Activated CD4-positive, alpha-beta T cell treated with anti-CD3 and anti-CD28 coated beads, Interleukin-2, amount 50 U/mL, for 24 hours (primary cell): ENCODE measurements around the gene BCL2.

Experiments used
- DNase-seq, 2 donors: peaks; one replicate each; pipeline ENCODE4 v3.0.0-alpha.2; 2020; ENCODE audit warnings: low read depth in 1 of 2, low spot score in 1 of 2

Gene BCL2

DNA sequence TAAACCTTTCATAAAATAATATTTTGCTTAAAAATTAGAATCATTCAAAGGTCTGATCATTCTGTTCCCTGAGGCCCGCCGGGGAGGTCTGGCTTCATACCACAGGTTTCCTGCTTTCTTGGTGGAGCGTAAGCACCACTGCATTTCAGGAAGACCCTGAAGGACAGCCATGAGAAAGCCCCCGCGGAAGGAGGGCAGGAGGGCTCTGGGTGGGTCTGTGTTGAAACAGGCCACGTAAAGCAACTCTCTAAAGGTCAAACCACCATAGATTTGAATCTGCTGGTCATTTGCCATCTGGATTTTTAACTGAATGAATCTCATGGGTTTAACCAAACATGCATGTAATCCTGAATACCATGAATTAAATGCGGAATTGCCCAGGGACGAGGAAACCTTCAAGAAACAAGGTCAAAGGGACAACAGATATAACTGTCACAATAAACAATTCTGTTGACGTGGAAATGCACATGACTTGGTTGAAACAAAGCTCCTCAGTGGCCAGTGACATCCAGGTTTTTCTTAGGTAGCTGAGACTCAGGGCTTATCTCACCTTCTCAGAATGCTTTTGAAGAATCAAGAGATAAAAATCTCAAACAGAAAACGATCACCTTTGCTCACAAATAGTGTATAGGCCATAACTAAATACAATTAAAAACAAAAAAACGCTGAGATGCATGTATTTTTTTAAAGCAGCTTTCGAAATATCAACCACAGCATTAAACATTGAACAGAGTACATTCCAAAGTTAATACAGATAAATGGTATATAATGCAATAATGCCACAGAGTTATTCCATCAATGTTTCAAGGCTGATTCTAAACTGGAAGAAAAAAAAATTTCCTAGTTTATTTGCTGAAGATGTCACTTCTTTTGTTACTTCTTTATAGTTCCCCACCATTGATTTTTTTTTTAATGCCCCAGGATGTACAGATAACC lies 193.2 kb downstream of the BCL2 start:
- no peak for DNase-seq

DNA sequence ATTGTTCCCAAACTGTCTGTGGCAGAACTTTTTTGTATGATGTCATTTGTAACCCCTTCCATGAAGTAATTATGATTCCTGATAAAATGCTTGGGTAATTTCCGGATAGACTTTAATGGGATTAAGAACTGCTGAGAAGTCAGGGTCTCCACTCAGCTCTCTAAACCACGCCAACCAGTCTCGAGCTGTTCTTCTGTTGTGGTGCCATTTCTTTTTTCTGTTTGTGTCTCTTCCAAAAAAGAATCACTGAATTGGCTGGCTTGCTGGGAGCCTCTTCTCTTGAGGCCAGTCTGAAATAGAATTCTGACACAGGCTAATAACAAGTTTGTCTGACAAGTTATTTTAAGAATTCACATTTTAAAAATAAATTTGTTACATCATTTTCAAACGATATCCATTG lies 198.9 kb downstream of the BCL2 start:
- no peak for DNase-seq

GRCh38 chr18:63119647-63120046 lies 199.9 kb downstream of the BCL2 start:
- no peak for DNase-seq

GRCh38 chr18:63113899-63114565 lies 205.5 kb downstream of the BCL2 start:
- DNase-seq = no peak

GRCh38 chr18:63112706-63113105 lies 206.9 kb downstream of the BCL2 start:
- no peak for DNase-seq

DNA sequence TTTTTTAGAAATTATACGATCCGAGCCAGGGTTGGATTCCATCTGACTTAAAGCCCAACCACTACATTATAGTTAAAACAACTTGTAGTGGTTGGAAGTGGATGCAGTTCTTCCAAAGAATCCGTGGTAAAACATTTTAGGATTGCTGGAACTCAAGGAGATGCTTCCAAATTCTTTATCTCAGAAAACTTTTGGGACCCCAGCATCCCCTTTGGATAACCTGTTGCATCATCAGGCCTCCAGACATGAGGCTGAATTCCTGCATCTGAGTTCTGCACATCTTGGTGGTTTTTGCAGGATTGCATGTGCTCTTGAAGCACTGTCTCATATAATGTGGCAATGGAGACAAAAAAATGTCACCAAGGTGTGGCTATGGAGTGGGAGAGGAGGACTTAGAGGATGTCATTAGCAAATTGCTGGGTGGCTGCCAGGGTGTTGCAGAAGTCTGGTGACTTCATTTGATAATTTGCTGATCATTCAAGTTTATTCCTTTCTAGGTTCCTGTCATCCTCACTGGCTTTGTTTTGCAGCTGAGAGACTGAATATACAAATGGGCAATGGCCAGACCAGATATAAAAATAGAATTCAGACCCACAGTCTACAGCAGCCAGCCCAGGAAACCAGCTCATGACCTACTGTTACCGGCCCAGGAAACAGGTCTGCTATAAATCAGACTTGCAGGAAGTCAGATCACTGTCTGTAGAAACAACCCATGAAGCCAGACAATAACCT lies 207.7 kb downstream of the BCL2 start:
- no peak for DNase-seq

DNA sequence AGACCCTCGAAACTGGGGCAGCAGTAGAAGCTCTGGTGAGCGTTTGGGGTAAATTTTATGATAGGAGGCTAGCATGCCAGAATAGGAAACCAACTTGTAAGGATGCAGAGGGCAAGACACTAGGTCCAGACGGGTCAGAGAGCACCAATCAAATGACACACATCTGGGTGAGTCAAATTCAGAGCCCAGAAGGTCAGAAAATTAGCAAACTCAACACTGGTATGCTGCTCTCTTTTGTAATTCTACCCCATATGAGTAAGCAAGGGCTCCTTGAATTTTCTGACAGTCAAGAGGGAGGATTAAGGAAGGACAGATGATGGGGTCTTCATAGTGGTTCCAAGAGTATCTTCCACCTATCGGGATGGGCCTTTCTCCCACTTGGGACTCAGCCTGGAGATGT lies 209.8 kb downstream of the BCL2 start:
- DNase-seq = no peak

DNA sequence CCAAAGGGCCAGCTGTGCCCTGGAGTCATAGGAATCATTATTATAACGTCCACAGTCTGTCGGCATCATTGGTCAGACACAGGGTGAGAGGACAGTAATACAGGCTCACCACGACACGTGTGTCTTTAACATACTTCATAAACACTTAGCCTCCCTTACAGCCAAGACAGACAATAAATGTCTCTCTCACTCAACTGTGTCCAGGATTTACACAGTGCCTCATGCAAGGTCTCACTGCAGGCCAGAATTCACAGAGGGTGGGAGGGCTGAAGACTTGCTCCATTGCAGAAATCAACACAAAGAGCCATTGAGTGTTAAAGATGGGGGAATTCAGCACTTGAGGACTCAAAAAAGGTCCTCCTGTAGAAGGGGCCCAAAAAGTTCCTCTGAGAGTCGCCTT lies 210.5 kb downstream of the BCL2 start:
- DNase-seq = no peak

GRCh38 chr18:63107931-63108330 lies 211.6 kb downstream of the BCL2 start:
- no peak for DNase-seq

DNA sequence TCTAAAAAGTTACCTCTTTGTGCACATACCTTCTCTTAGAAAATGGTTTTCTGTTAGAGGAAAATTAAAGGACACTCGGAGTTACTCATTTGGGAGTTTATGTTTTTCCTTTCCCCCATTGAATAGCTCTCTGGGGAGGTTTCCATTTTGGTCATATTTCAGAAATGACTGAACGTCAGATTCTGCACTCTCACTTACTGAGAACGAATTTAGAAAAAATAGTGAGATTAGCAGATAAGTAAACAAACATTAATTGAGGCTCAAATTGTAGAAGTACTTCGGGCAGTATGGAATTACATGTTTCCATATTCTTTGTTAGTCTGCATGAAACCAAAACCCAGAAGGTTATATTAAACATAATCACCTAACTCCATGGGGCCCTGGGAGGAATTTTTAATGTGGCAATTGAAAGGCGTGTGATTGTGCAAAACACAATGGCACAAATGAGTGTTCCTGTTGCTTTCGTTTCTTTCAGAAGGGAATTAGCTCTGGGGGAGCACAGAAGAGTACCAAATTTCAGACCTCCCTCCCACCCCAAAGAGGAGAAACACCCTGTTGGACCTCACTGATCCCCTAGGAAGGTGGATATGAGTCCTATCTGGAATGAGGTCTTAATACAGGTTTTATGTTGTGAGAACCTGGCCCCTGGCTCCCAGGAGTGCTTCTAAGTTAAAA lies 212.3 kb downstream of the BCL2 start:
- no peak for DNase-seq

- no peak for DNase-seq
Observed at GRCh38 chr18:63106727-63107126, 212.8 kb downstream of the BCL2 start.

DNA sequence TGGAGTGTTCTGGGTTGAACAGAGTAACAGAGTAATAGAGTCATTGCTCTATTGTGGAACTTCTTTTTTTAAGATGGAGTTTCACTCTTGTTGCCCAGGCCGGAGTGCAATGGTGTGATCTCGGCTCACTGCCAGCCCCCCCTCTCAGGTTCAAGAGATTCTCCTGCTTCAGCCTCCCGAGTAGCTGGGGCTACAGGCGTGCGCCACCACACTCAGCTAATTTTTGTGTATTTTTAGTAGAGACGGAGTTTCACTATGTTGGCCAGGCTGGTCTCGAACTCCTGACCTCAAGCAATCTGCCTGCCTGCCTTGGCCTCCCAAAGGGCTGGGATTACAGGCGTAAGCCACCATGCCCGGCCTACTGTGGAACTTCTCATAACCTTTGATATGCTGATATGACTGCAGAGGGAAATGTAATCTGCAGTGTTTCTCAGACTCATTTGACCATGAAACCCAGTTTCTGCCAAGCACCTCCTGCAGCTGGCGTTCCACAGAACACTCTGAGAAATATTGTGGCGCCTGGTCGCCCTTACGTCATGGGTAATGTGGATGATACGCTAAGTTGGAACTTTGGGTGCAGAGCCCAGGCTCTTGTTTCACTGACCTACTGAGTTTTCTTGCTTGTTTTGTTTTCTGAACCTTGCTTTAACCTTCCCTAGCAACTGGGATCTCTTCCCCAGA lies 213.8 kb downstream of the BCL2 start:
- no peak for DNase-seq

GRCh38 chr18:63104868-63105267 lies 214.7 kb downstream of the BCL2 start:
- DNase-seq = no peak

DNA sequence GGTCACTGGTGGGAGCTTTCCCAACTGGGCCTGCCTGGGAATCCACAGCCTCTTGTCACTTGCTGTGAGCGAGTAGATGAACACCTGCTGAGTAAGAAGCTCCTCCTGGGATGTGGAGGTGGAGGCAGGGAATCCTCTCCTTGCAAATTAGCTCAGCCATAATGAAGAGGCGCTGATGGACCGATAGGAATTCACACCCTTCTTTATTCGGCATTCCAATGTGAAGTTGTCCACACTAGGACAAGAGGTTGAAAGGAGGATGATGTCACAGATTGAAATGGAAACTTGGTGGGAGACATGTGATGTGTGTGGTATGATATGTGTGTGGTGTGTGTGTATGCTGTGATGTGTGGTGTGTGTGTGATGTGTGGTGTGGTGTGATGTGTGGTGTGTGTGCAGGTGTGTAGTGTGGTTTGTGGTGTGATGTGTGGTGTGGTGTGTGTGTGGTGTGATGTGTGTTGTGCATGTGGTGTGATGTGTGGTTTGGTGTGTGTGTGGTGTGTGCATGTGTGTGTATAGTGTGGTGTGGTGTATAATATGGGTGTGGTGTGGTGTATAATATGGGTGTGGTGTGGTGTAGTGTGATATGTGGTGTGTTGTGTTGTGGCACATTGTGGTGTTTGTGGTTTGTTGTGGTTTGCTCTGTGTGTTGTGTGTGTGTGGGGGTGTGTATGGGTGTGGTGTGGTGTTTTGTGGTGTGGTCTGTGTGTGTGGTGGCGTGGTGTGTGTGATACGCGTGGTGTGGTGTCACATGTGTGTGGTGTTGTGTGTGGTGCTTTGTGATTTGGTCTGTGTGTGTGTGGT lies 216.4 kb downstream of the BCL2 start:
- DNase-seq = no peak

DNA sequence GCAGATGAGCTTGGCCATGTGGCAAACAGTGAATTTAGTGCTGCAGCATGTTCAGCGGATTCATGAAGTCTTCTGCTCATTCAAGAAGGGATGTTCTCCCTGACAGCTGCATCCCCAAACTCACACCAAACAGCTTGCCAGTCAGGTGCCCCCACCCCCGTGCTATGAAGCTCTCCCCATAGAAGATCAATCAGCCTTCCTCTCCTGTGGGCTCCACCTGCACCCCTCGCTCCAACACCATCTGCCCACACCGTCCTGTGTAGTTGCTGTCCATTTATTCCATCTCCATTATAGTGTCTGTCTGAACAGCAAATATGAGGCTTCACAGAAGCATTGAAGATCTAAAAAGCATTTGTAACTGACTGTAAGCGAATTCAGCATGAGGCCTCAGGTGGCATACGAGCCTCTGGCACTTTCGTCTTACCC lies 218.9 kb downstream of the BCL2 start:
- no peak for DNase-seq

- DNase-seq = no peak
Observed at GRCh38 chr18:63099848-63100629, 219.5 kb downstream of the BCL2 start.

DNA sequence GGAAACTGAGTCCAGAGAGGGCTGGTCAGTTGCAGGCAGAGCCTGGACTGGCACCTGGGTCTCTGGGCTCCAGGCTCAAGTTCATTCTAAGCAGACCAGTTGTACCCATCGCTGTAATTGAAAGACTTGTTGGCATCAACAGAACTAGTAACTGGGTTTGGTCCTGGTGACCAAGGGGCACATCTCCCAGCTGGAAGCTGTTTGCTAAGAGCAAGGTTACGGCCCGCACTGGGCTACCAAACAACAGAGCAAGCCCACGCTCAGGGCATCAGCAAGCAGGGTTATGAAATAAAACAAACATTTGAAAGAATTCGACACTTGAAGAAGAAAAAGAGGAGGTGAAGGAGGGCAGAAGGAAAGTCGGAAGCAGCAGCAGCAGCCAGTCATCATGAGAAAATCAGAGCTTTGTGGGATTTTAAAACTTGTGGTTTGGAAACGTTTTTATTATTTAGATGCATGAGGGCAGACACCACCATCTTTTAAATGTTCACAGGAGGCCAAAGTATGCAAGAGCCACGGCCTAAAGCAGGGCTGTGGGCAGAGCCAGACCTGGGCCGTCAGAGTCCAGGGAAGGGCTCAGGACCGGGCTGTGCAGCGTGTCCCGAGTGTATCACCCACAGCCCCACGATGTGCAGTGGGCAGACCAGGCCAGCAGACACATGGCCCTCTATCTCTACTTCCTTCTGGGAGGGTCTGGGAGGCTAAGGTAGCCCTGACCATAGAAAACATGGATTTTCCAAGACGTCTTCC lies 220.3 kb downstream of the BCL2 start:
- DNase-seq = no peak
